Astrocyte of the cerebellum (primary cell): Measurements from ENCODE around the gene AP4M1.

ENCODE experiments used
- DNase-seq: peaks from one replicate; pipeline ENCODE4 v3.0.0-alpha.2; 2011; ENCODE audit warnings: low read depth
- H3K4me3 ChIP-seq: 2 replicates; pipeline ENCODE4 v1.5.1; 2011; ENCODE audit warnings: mild to moderate bottlenecking, low read depth, low read length, moderate library complexity
- CTCF ChIP-seq: IDR thresholded peaks from 2 replicates; pipeline ENCODE4 v1.5.1; 2012; ENCODE audit warnings: low read length, low read depth, moderate library complexity, mild to moderate bottlenecking; ENCODE audit errors: missing control alignments
- in situ Hi-C: cut with HindIII; loops from 2 replicates; pipeline ENCODE4 v1.10.0; 2017; ENCODE audit warnings: low sequenced_read_pairs

Gene AP4M1

GRCh38 chr7:100154651-100155491, 53.4 kb downstream of the AP4M1 start:
- H3K4me3 ChIP-seq: no peak overlapping the region
- no peak for DNase-seq
- no peak for TF ChIP-seq CTCF
- in situ Hi-C loops: no loop called here

DNA sequence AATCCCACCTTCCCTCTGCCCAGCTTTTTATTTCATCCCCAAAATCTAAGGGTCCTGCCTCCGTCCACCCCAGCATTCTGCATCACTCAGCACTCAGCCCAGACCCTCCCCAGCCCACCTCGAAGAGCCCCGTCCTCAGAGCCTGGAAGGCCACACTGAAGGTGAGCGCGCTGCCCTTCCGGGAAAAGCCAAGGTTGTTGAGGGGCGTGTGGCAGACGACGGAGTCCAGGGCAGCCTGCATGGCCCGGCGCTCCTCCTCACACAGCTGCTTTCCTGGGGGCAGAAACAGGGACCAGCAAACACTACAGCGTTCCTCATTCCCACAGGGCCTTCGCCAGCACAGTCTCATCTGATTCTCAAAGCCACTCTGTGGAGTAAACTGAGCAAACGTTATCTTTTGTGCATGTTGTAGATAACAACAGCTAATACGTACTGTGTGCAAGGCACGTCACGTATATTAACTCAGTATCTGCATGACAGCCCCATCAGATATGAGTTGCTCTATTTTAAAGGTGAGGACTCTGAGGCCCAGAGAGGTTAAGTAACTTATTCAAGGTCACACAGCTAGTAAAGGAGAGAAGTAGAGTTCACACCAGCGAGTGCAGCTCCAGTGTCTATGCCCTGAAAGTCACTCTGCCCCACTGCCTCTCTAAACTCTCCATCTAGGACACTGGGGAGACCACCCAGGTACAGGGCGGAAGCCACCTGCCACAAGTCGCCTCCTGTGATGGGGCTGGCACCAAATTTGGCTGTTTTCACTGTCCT, 54.3 kb downstream of the AP4M1 start:
- DNase-seq: no peak
- in situ Hi-C loops: no loop called here
- no peak overlapping the region for H3K4me3 ChIP-seq
- TF ChIP-seq CTCF: no peak

DNA sequence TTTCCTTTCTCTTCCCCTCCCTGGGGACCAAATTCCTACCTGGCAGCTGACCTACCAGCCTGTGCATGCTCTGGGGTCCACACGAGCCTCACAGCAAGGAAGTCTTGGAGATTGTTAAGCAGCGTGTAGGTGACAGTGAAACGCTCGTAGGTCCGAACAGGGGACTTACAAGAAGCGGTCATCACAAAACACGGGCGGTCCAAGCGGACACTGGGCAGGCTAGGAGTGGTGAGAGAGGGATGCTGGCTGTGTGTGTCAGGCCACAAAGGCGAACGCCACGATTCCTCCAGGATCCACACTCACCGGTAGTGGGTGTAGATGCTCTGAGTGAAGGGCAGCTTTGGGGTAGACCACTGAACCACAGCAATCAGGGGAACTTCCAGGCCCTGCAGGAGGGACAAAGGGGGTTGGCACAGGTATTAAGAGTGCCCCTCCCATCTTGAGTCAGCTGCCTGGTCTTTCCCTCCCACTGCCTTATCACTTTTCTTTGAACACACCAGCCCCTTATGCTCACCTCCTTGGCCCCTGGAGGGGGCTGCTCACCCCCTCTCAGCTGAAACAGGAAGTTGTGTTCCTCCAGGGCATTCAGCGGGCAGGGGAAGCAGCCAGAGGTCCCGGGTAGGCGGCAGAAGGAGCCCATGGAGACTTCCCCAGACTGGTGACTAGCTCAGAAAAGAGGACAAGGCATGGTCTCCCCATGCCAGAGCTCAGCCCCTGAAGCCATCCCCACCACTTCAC, 55.1 kb downstream of the AP4M1 start:
- in situ Hi-C loops: no loop called here
- TF ChIP-seq CTCF: no peak
- no peak for DNase-seq
- H3K4me3 ChIP-seq: no peak overlapping the region

DNA sequence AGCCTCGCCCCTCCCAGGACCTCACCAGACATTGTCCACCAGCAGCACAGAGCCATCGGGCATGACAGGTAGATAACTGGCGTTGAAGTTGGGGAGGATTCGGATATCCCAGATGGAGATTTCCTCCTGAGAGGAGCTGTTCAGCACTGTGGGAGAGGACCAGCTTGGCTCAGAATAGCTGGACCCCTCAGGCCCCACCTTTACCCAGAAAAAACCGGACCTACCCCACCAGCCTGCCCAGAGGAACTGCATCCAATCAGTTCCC, 55.6 kb downstream of the AP4M1 start:
- no peak for DNase-seq
- peak overlapping the region; percentile 76 for H3K4me3 ChIP-seq
- in situ Hi-C loops: no loop called here
- TF ChIP-seq CTCF: no peak

DNA sequence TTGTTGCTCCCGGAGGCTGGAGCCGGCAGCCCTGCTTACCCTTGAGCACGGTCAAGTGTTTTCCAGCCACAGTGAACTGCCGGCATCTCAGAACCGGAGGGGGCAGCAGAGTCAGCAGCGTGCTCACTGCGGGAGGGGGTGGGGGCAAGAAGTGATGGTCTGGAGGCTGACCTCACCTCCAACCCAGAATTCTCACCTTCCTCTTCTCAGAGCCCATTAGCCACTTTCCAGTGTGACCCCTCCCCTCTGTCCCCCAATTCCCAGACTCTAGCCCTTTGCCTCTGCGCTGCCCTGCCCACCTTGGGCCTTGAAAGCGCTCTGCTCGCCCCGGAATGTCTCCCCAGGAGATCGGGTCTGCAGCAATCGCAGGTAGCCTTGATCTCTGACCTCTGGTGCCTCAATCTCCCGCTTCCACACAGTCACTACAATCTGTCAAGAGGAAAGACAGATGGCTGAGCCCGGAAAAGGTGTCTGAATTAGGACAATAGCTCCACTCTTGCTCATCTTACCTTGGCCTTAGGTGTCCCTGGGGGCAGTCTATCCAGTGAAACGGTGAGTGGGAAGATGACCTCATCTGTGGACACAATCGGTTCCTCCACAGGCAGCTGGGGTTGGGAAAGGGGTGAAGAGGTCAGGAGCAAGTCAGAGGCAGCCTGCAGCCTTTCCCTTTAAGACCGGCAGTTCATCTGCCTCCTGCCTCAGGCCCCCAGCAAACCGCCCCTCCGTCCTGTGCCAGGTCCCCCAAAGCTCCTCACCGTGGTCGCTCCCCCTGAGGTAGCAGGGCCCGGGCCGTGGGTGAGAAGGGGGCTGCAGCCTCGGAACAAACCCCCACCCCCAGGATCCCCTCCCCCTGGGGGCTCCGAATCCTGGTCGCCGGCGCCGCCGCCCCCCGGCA, 56.1 kb downstream of the AP4M1 start:
- H3K4me3 ChIP-seq: peak overlapping the region; percentile 76
- no peak for DNase-seq
- TF ChIP-seq CTCF: peak; percentile 25
- in situ Hi-C loops: no loop called here
